ENCODE results near the gene TSPAN12.
"Not testable (repeated sequence)": the region's sequence is repeated elsewhere in the genome, so short reads cannot be mapped to it uniquely, and the experiment has no call there.

Gene TSPAN12

DNA sequence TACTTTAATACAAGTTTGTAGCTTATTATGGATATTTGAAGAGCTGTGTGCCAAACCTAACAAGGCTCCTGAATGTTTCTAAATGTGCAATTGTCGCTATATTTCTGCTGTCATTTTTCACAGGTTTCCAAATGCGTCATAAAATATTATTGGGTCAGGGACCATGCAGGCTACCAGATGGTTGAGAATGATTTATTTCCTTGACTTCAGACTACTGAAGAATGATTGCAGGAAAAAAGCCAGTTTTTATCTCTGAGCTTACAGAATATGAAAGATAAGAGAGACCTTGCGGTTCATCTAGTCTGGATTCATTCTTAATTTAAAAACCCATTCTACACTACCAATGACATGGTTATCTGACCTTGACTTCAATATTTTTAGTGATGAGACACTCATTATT lies 55.2 kb downstream of the TSPAN12 start:
- DNase-seq, result no peak

DNA sequence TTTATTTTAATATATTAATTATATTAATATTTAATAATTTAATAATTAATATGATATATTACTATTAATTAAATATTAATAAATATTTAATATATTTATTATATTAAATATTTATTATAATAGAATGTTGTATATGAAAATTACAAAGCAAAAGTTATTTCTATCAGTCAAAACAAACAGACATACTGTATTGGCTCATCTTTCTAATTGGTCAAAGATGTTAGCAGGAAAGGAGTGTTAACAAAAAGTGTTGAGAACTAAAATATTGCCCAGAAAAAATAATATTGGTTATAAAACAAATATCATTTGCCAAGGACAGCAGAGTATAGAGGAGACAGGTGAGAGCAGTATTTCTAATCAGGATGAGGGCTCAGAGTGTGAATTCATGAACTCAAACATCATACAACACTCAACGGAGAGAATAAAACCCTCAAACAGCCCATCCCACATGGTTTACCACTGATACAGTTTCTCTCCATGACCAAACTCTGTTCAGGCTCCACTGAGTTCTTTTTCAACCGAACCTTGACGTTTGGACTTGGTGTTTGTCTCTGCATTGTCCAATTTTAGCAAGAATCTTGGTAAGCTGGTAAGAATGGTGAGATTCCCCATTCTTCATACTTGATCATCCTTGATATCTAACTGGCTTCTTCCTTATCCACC lies 58.0 kb downstream of the TSPAN12 start:
- no peak for DNase-seq

DNA sequence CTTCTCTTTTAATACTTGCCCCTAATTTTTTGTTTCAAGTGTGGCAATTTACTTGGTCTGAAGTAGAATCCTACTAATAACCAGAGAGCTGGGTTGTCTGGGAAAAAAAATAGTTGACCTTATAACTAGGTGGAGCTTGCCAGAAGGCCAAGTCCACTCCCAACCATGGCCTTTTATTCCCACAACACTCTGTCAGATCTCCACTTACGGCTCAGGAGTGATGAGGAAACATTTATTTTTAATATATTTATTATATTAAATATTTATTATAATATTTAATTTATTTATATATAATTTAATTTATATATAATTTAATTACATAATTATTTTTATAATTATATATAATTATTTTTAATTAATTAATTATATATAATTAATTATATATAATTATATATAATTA lies 58.8 kb downstream of the TSPAN12 start:
- no peak for DNase-seq

DNA sequence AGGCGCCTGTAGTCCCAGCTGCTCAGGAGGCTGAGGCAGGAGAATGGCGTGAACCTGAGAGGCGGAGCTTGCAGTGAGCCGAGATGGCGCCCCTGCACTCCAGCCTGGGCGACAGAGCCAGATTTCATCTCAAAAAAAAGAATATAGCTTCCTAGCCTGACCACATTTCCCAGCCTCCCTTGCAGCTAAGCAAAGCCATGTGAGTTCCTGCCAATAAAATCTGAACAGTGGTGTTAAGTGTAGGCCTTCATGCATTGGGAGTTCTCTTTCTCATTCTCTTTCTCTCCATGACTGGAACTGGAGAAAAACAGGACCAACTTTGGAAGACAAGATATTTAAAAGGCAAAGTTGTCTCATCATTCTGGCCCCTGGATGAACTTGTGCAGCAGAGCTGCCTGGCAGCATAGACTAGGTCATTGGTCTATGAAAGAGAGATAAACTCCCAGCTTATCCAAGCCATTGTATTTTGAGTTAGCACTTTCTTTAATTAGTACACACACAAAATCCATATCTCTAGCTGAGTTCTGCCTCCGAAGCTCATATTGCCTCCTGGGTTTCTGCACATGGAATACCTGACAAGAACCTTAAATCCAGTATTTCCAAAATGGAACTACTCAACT lies 60.8 kb downstream of the TSPAN12 start:
- no peak for DNase-seq

- DNase-seq, result no peak
These were observed 63.7 kb downstream of the TSPAN12 start for GRCh38 chr7:120794106-120794729.

DNA sequence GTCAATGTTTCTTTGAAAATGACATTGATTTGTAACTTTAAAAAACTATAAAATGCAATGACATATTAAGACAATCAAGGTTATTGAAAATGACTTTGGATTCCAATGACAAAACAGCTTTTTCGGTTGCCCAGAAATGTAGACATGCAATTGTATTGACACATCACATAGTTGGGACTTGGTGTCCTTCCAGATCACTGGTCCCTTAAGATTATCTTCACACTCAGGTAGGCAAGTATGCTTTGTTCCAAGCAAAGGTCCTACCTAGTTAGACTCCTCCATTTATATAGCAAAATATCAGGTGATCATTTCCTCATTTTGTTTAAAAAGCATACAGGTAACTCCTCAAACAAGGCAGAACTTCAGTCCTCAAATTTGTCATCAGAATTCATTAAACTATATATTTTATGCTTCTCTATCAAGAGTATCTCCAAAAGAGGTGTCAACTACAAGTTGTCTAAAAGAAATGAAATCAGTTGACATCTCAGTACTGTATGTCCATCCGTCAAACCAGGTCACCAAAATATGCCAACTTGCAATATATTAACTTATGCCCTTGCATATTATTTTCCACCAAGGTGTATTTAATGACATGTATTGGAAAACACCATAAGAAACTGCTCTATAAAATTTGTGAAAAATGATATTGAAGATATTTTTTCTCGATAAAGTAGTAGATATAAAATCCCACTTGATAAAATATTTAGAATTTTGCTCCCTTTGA lies 64.6 kb downstream of the TSPAN12 start:
- no peak for DNase-seq

DNA sequence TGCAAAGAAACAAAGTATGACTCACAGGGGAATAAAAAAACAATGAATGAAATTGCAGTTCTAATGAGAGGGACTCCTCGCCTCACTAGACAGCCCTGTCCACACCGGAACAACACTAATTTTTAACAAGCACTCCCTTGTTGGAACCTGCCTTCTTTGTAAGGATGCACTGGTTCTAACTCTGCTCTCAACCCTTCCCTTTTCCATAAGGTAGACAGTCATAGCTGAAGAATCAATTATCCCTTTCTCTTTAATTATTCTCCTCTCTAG lies 65.1 kb downstream of the TSPAN12 start:
- DNase-seq, result no peak

- DNase-seq, result peak; percentile 39 to 43
These were observed 65.7 kb downstream of the TSPAN12 start for GRCh38 chr7:120792091-120792860.

- DNase-seq, result no peak
These were observed 72.8 kb downstream of the TSPAN12 start for GRCh38 chr7:120785095-120785494.

GRCh38 chr7:120783721-120784120 lies 74.2 kb downstream of the TSPAN12 start:
- no peak for DNase-seq

- no peak for DNase-seq
These were observed 74.7 kb downstream of the TSPAN12 start for GRCh38 chr7:120783273-120783672.

GRCh38 chr7:120781924-120782323 lies 76.0 kb downstream of the TSPAN12 start:
- not testable (repeated sequence) for DNase-seq

GRCh38 chr7:120780938-120781337 lies 77.0 kb downstream of the TSPAN12 start:
- no peak for DNase-seq

- DNase-seq, result not testable (repeated sequence)
These were observed 77.5 kb downstream of the TSPAN12 start for GRCh38 chr7:120780451-120780850.

- DNase-seq, result not testable (repeated sequence)
These were observed 78.9 kb downstream of the TSPAN12 start for GRCh38 chr7:120779078-120779477.

DNA sequence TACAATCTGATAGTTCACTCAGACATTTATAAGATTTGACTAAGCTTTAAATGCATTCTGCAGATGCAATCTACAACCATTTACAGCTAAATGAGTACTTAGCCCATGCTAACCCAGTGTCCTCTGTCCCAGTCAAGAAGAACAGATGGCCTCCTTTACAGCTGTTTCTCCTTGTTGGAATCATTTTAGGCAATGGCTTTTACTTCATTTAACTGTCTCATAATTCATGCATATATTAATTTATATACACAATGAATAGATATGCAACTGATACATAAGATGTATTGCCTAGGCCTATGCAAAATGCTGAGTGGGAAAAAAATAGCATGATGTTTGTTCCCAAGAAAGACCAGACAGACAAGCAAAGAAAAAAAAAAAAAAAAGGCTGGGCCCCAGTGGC lies 82.2 kb downstream of the TSPAN12 start:
- DNase-seq, result no peak

DNA sequence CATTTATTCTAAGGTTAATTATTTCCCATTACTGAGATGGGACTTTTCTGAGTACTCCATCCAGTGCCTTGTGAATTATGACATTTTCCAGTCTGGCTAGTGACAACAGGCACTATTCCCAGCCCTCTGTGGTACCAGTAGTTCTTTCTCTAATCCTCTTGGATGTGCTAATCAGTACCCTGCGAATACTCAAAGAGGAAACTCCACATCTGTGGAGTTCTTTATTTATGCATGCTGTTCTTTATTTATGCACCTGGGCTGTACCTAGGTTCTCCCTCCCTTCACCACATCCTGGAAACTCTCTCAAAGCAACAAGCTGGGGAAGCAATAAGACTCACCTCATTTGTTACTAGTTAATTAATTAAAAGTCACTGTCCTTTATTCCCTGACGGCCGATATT lies 83.5 kb downstream of the TSPAN12 start:
- DNase-seq, result no peak

DNA sequence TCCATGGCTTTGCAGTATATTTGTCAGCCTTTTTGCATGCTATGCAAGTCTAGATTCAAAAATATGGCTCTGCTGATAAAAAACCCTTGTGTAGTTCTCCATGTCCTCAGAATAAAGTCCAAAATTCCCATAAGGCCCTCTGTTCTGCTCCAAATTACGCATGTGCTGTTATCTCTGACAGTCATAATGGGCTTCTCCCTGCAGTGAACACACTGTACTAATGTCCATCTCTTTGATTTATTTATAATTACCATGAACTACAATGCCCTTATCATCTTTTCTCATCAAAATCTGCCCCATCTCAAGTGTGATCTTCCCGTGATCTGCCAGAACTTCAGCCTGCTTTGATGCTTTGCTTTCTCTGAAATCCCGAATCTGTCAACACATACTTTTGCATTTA lies 87.7 kb downstream of the TSPAN12 start:
- DNase-seq, result no peak

- no peak for DNase-seq
These were observed 97.1 kb downstream of the TSPAN12 start for GRCh38 chr7:120760851-120761250.

- no peak for DNase-seq
These were observed 97.9 kb downstream of the TSPAN12 start for GRCh38 chr7:120760050-120760449.

DNA sequence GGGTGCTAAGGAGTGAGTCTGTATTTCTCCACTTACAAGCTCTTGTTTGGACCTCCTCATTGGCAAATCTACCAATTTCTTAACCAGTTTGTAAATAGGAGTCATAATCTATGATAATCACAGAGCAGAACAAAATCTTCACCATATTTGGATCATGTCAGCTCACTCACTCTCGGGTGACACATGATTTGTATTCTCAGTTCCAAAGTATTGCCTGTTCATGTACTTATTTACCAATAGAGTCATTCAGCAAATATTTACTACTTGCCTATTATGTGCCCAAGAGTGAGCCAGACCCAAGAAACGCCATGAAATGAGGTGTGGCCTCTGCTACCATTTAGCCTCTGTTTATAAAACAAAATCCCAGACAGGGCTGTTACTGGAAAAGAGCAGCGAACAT lies 114.8 kb downstream of the TSPAN12 start:
- DNase-seq, result no peak

DNA sequence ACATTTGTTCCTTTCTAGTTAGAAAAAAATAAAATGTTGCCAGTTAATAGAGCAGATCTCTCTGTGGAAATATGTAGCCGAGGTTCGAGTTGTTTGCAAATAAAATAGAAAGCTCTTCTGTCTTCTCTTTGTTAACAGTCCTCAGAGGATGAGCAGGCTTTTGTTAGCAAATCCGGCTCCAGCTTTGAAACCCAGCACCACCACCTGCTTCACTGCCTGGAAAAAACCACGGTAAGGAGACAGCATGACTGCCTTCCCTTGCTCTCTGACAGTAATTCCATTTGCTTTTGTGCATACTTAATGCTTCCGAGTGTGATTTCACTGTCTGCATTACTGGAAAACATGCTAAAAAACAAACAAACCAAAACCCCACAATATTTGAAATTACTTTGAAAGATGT lies 115.6 kb downstream of the TSPAN12 start:
- no peak for DNase-seq

DNA sequence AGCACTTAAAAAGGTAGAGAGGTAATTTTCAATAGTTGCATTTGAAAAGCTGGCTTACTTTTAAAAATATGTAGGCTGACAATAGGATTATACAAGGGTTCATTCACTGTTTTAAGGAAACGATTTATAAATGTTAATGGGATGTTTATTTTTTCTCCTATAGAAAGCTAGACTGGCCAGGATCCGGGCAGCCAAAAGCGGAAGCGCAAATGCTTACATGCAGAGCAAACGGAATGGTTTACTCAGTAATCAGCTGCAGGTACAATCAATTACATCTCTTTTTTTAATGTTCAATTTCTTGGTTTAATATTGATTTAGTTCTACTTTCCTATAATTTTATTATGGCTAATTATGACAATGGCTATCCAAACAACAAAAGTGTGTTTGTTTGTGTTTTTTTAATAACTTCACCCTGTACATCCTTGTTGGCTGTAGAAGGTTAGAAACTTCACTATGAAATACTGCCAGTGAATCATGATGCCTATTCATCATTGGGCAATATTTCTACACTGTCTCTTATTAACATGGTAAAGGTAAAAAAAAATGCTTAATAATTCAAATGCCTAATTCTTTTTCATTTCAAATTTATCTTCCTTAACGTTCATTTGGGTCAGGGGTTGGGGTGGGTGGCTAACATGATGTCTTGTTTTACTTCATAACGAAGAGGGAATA lies 116.4 kb downstream of the TSPAN12 start:
- DNase-seq, result no peak
